Liver (tissue), 9 donors: ENCODE data around the gene FGD4. TPM values are rescaled to one million over a fixed set of nuclear protein-coding genes. Genes with fewer than 3 reads are reported as not detected.

Experiments used
- DNase-seq: peaks from one replicate; pipeline ENCODE4 v3.0.0-alpha.2; 2017; ENCODE audit warnings: low spot score
- H3K27ac ChIP-seq, 2 donors: one replicate each; pipeline ENCODE4 v1.7.0; 2013; ENCODE audit warnings: inconsistent platforms in 2 of 2, low read length in 2 of 2, control low read depth in 1 of 2, low read depth in 1 of 2, mild to moderate bottlenecking in 1 of 2
- H3K27me3 ChIP-seq, 4 donors: one replicate each; pipeline versions ENCODE4 v1.6.1 to v1.7.0; 2013; ENCODE audit warnings: low read length in 3 of 4, inconsistent platforms in 1 of 4, mild to moderate bottlenecking in 1 of 4, moderate library complexity in 1 of 4; ENCODE audit not compliant: control insufficient read depth in 4 of 4, insufficient read depth in 4 of 4
- H3K36me3 ChIP-seq, 4 donors: one replicate each; pipeline versions ENCODE4 v1.6.1 to v1.7.0; 2013; ENCODE audit warnings: low read length in 3 of 4, mild to moderate bottlenecking in 3 of 4, low read depth in 1 of 4, moderate library complexity in 1 of 4; ENCODE audit not compliant: control insufficient read depth in 4 of 4, insufficient read depth in 3 of 4
- H3K4me1 ChIP-seq, 4 donors: one replicate each; pipeline versions ENCODE4 v1.6.1 to v1.7.0; 2013; ENCODE audit warnings: low read length in 3 of 4, mild to moderate bottlenecking in 3 of 4, moderate library complexity in 1 of 4; ENCODE audit not compliant: control insufficient read depth in 4 of 4, insufficient read depth in 4 of 4
- H3K4me3 ChIP-seq, 3 donors: one replicate each; pipeline versions ENCODE4 v1.6.1 to v1.7.0; 2013; ENCODE audit warnings: low read length in 3 of 3, control low read depth in 1 of 3, low read depth in 1 of 3, mild to moderate bottlenecking in 1 of 3
- H3K9ac ChIP-seq, 2 donors: one replicate each; pipeline ENCODE4 v1.7.0; 2013; ENCODE audit warnings: low read length in 2 of 2, mild to moderate bottlenecking in 2 of 2, moderate library complexity in 2 of 2, control low read depth in 1 of 2, low read depth in 1 of 2
- H3K9me3 ChIP-seq, 4 donors: one replicate each; pipeline versions ENCODE4 v1.6.1 to v1.7.0; 2013; ENCODE audit warnings: low read length in 3 of 4; ENCODE audit not compliant: control insufficient read depth in 4 of 4
- ATF3 ChIP-seq: IDR thresholded peaks from 2 replicates; pipeline ENCODE4 v1.6.1; 2016; ENCODE audit warnings: antibody characterized with exemption
- EGR1 ChIP-seq, 2 donors: IDR thresholded peaks; 2 replicates each; pipeline ENCODE4 v1.6.1; 2016 to 2018; ENCODE audit warnings: antibody characterized with exemption in 2 of 2, low read depth in 2 of 2
- FOXA1 ChIP-seq: IDR thresholded peaks from 2 replicates; pipeline ENCODE4 v1.6.1; 2016; ENCODE audit warnings: antibody characterized with exemption
- FOXA2 ChIP-seq: IDR thresholded peaks from 2 replicates; pipeline ENCODE4 v1.6.1; 2016; ENCODE audit warnings: antibody characterized with exemption
- GABPA ChIP-seq, 2 donors: IDR thresholded peaks in 1 of 2; conservative IDR thresholded peaks in 1 of 2; 2 replicates each; pipeline ENCODE4 v1.6.1; 2016; ENCODE audit warnings: antibody characterized with exemption in 2 of 2, mild to moderate bottlenecking in 1 of 2, moderate library complexity in 1 of 2
- HNF4A ChIP-seq, 2 donors: conservative IDR thresholded peaks; 2 replicates each; pipeline ENCODE4 v1.6.1; 2016; ENCODE audit warnings: antibody characterized with exemption in 2 of 2, mild to moderate bottlenecking in 2 of 2
- HNF4G ChIP-seq: IDR thresholded peaks from 2 replicates; pipeline ENCODE4 v1.6.1; 2016; ENCODE audit warnings: antibody characterized with exemption
- JUND ChIP-seq, 2 donors: IDR thresholded peaks; 2 replicates each; pipeline ENCODE4 v1.6.1; 2016; ENCODE audit warnings: antibody characterized with exemption in 2 of 2
- NR2F2 ChIP-seq: IDR thresholded peaks from 2 replicates; pipeline ENCODE4 v1.6.1; 2016; ENCODE audit warnings: antibody characterized with exemption
- RAD21 ChIP-seq, 2 donors: IDR thresholded peaks; 2 replicates each; pipeline ENCODE4 v1.6.1; 2016; ENCODE audit warnings: antibody characterized with exemption in 2 of 2, mild to moderate bottlenecking in 2 of 2
- REST ChIP-seq: IDR thresholded peaks from 2 replicates; pipeline ENCODE4 v1.6.1; 2016; ENCODE audit warnings: antibody characterized with exemption, mild to moderate bottlenecking
- RXRA ChIP-seq, 2 donors: IDR thresholded peaks; 2 replicates each; pipeline ENCODE4 v1.6.1; 2017 to 2018; ENCODE audit warnings: antibody characterized with exemption in 2 of 2, mild to moderate bottlenecking in 1 of 2
- SP1 ChIP-seq: IDR thresholded peaks from 2 replicates; pipeline ENCODE4 v1.6.1; 2018; ENCODE audit warnings: antibody characterized with exemption, mild to moderate bottlenecking
- TAF1 ChIP-seq: conservative IDR thresholded peaks from 2 replicates; pipeline ENCODE4 v1.6.1; 2016; ENCODE audit warnings: antibody characterized with exemption, mild to moderate bottlenecking
- ZBTB33 ChIP-seq: IDR thresholded peaks from 2 replicates; pipeline ENCODE4 v1.6.1; 2016; ENCODE audit warnings: antibody characterized with exemption
- WGBS: extraction: QIAGEN DNeasy Blood & Tissue Kit; methylation state at CpG from one replicate; pipeline ENCODE4 v1.1.7; 2013; 5-methylcytosine and 5-hydroxymethylcytosine counted together
- polyA plus RNA-seq, 2 donors: library from polyadenylated mRNA; stranded (reverse) in 1 of 2; unstranded in 1 of 2; fragments of 200-250 nt in 1 of 2; fragments of >200 nt in 1 of 2; fragmentation: Nextera tagmentation in 1 of 2; extraction: Ambion mirVana in 1 of 2; gene quantifications; one replicate each; pipeline versions ENCODE4 v1.2.1 to v1.2.3, GENCODE V29; 2013 to 2015
- total RNA-seq, 2 donors: library from RNA; depleted of rRNA; stranded (reverse); fragments of >200 nt; gene quantifications; one replicate each; pipeline ENCODE4 v1.2.3, GENCODE V29; 2014
- TF ChIP-seq, protein P1 (sequence below): IDR thresholded peaks from 2 replicates; pipeline ENCODE4 v1.6.1; 2016; ENCODE audit warnings: antibody characterized with exemption
- TF ChIP-seq, protein P2 (sequence below): fragments of 150-350 bp; IDR thresholded peaks from 2 replicates; pipeline ENCODE4 v1.5.1; 2017; ENCODE audit warnings: improper control_type of control experiment, low read depth, low read length; ENCODE audit not compliant: missing input control
- donor health status: healthy.
- donor health status: healthy.
- donor health status: healthy.
- donor health status: healthy.
- donor health status: healthy.

Gene FGD4
- total and polyA plus RNA-seq, 4 donors: 3.8 to 26.4 (median 9.0) TPM

DNA sequence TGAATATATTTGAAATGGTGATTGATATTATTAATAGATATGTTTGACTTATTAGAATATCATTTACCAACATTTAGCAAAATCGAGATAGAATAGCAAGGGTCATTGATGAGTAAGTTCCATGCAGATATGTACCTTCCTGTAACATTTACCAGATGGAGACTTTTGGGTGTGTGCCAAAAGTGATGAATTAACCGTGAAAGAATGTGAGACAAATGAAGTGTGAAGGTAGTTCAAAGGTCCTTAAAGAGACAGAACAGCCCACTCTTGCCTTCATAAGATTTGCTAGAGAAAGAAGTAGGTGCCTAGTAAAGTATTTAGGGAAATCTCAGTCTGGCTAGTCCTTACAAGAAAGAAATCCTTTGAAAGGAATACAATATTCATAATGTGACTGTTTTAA lies 45.5 kb downstream of the FGD4 start:
- no peak overlapping the region for H3K9ac ChIP-seq
- no peaks in the 10 kb centered on the region for H3K9me3 ChIP-seq
- H3K36me3 ChIP-seq: no peaks in the 10 kb centered on the region
- WGBS: 26% methylated on average over 2 of the region's 2 CpGs
- TF ChIP-seq HNF4A (conservative IDR thresholded peaks at IDR 0.05) (peak in 1 of 2 donors; percentile 10), JUND (IDR thresholded peaks at IDR 0.05) (no peak)
- no peaks in the 10 kb centered on the region for H3K27me3 ChIP-seq
- no peak overlapping the region for H3K27ac ChIP-seq
- peaks cover 0 to 3% (median 0%) of the 10 kb centered on the region in 4 donors for H3K4me1 ChIP-seq
- no peak for DNase-seq
- no peak overlapping the region for H3K4me3 ChIP-seq

DNA sequence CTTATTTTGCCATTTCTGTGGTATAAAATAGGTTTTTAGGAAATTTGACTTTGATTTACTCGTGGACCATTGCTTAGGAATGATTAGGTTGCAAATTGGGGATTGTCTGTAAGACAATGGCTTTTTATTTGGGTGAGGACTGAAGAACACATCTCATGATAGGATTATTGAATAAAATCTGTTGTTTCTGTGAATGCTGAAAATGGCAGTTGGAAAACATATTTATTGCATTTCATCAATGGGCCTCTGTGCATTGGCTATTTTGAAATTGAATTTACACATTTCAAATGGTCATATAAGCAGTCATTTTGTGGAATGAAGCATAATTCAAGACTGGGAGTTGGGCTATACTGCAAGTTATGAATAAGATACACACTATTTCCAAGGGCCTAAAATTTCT lies 46.0 kb downstream of the FGD4 start:
- Histone ChIP-seq H3K9me3 (no peaks in the 10 kb centered on the region), H3K36me3 (no peaks in the 10 kb centered on the region), H3K9ac (no peak overlapping the region), H3K4me1 (peaks cover 0 to 3% (median 0%) of the 10 kb centered on the region in 4 donors), H3K27ac (no peak overlapping the region), H3K4me3 (no peak overlapping the region), H3K27me3 (no peaks in the 10 kb centered on the region)
- TF ChIP-seq NR2F2: no peak
- no peak for TF ChIP-seq HNF4G
- TF ChIP-seq FOXA2: no peak
- no peak for TF ChIP-seq ATF3
- TF ChIP-seq REST: no peak
- no peak for TF ChIP-seq GABPA (IDR thresholded peaks at IDR 0.05 in 1 of 2, conservative IDR thresholded peaks at IDR 0.05 in 1 of 2)
- TF ChIP-seq FOXA1: no peak
- no peak for TF ChIP-seq SP1
- TF ChIP-seq EGR1 (IDR thresholded peaks at IDR 0.05; ENCODE audit: low read depth in 2 of 2): no peak
- TF ChIP-seq TAF1: no peak
- no peak for TF ChIP-seq ZBTB33
- TF ChIP-seq, protein P1, sequence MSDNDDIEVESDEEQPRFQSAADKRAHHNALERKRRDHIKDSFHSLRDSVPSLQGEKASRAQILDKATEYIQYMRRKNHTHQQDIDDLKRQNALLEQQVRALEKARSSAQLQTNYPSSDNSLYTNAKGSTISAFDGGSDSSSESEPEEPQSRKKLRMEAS: no peak
- TF ChIP-seq, protein P2, sequence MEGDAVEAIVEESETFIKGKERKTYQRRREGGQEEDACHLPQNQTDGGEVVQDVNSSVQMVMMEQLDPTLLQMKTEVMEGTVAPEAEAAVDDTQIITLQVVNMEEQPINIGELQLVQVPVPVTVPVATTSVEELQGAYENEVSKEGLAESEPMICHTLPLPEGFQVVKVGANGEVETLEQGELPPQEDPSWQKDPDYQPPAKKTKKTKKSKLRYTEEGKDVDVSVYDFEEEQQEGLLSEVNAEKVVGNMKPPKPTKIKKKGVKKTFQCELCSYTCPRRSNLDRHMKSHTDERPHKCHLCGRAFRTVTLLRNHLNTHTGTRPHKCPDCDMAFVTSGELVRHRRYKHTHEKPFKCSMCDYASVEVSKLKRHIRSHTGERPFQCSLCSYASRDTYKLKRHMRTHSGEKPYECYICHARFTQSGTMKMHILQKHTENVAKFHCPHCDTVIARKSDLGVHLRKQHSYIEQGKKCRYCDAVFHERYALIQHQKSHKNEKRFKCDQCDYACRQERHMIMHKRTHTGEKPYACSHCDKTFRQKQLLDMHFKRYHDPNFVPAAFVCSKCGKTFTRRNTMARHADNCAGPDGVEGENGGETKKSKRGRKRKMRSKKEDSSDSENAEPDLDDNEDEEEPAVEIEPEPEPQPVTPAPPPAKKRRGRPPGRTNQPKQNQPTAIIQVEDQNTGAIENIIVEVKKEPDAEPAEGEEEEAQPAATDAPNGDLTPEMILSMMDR: no peak
- TF ChIP-seq HNF4A (conservative IDR thresholded peaks at IDR 0.05): no peak
- no peak for TF ChIP-seq JUND (IDR thresholded peaks at IDR 0.05)
- no peak for TF ChIP-seq RAD21 (IDR thresholded peaks at IDR 0.05)
- no peak for TF ChIP-seq RXRA (IDR thresholded peaks at IDR 0.05)
- DNase-seq: no peak
- WGBS: 91% methylated on average over 1 of the region's 1 CpG
